ENCODE measurements around the gene LDB1. TPM values are rescaled to one million over a fixed set of nuclear protein-coding genes. Genes with fewer than 3 reads are reported as not detected.

Gene LDB1
- total RNA-seq, 1 experiment from 2014 or later = 87.6 TPM

Other genes with a start within 250 kb of the LDB1 start
- 30.6 TPM for gene ARMH3, start 64.2 kb downstream of the LDB1 start, total RNA-seq (2021; ENCODE audit: unreplicated experiment)
- gene HPS6, start 55.0 kb downstream of the LDB1 start, total RNA-seq (2021; ENCODE audit: unreplicated experiment) = 34.5 TPM
- 87.9 TPM for gene PPRC1, start 12.7 kb upstream of the LDB1 start, total RNA-seq (2021; ENCODE audit: unreplicated experiment)
- 182 TPM for gene NOLC1, start 32.0 kb upstream of the LDB1 start, total RNA-seq (2021; ENCODE audit: unreplicated experiment)
- gene ELOVL3, start 105.9 kb upstream of the LDB1 start, total RNA-seq (2021; ENCODE audit: unreplicated experiment) = 1.2 TPM
- 0.49 TPM for gene PITX3, start 121.1 kb upstream of the LDB1 start, total RNA-seq (2021; ENCODE audit: unreplicated experiment)
- 65.0 TPM for gene GBF1, start 125.2 kb upstream of the LDB1 start, total RNA-seq (2021; ENCODE audit: unreplicated experiment)

Measured in Panc1 (cell line).